UCSD-AML1 (cell line): ENCODE measurements around the gene TFDP1.

ENCODE experiments used
- DNase-seq: peaks from one replicate; lab custom pipeline; 2025; ENCODE audit not compliant: unreplicated experiment; lab: John Stamatoyannopoulos, UW

The TFDP1 gene

GRCh38 chr13:113644800-113645199 is 60.2 kb downstream of the TFDP1 start:
- no peak for DNase-seq

DNA sequence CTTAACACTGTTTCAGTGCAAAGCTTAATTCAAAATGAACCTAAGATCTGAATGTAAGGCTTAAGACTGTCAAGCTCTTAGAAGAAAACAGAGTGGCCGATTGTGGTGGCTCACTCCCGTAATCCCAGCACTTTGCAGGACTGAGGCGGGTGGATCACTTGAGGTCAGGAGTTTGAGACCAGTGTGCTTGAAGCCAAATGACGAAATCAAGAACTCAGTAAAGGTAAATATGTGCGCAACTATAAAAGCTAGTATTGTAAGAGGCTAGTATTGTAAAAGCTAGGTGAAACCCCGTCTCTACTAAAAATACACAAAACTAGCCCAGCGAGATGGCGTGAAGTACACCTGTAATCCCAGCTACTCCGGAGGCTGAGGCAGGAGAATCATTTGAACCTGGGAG is 60.8 kb downstream of the TFDP1 start:
- DNase-seq, result no peak

- DNase-seq, result no peak
Observed at GRCh38 chr13:113646376-113646775, 61.8 kb downstream of the TFDP1 start.

- DNase-seq, result no peak
Observed at GRCh38 chr13:113646921-113647340, 62.4 kb downstream of the TFDP1 start.

GRCh38 chr13:113647351-113648215 is 63.0 kb downstream of the TFDP1 start:
- DNase-seq, result no peak

GRCh38 chr13:113648216-113648610 is 63.7 kb downstream of the TFDP1 start:
- DNase-seq, result no peak

DNA sequence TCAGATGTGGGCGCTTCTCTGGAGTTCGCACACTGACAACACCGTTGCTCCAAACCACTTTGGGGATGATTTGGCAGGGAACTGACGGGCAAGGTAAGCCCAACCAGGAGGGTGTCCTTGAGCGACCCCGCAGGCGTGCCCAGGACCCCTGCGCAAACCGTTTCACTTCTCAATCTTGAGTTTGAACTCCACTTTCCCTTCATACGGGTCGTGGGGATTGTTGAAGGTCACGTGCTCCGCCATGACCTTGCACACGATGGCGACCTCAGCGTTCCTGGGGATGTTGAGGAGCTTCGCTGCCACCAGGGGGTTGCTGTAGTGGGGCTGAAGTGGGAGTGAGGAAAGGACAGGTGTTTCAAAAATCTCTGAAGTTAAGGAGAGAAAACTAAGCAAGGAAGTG is 64.7 kb downstream of the TFDP1 start:
- no peak for DNase-seq

DNA sequence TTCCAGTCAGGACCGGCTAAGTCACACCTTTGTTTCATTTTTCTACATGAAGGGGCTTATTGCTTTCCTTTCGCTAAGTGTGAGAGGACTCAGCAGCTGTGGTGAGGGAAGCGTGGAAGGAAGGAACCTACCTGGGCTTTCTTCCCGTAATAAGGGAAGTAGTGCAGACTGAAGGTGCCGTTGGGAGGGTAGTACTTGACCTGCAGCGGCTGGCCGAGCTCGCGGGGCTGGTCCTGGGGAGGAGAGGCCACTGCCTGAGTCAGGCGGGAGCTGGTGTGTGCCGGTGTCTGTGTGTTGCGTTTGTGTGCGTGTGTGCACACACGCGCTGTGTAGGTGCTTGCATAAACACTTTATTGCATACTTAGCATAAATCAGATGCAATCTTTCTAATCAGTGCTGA is 65.7 kb downstream of the TFDP1 start:
- no peak for DNase-seq

DNA sequence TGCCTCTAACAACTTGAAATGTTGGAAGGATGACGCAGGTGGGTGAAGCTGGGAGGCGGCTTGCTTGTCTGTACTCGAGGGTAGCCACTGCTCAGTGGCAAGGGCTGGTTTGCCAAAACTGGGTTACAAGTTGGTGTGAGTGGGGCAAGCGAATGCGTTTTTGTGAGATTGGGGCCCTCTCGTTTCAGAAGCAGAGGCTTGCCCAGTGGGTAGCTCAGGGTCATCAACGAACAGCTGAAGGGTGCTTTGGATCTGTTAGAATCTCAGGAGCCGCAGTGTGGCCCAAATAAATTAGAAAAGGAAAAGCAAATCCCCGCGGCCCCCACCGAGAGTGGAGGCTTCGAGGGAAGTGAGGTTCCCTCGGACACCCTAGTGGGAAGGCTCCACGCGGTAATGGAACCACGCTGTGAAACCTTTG is 66.2 kb downstream of the TFDP1 start:
- DNase-seq, result no peak

DNA sequence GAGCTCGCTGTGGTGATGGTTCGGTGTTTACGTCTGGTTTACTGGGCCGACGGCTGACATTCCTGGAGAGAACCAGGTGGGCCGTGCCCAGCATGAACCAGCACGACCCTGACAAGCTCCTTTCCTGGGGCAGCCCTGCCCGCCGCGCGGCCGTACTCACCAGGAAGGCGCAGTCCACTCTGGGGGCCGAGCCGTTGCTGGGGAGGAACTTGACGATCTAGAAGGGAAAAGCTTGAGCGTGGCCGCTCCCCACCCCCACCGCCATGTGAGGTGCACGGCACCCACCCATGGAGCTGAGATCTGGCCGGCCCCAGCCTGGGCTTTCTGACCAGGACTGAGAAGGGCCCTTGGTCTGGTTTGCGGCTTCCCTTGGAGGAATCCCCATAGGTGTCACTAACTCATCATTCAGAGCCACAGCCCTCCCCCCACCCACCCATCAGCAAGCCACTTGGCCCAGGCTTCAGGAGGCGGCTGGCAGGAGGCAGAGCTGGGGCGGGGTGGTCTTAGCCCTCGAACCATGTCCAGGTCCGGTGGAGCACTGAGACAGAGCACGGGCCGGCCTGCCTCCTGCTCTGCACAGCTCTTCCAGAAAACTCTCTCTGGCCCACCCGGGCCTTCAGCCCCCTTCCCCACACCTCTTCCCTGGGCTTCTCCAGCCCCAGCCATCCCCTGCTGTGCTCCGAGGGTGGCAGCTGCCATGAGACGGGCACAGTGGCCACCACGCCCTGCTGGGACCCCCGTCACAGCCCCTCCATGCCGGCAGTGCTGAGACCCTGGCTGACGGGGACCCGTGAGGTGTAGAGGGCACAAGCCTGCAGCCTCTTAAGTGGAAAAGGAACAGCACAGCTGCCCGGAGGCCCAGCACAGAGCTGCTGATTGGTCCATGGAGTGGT is 67.2 kb downstream of the TFDP1 start:
- DNase-seq, result no peak

DNA sequence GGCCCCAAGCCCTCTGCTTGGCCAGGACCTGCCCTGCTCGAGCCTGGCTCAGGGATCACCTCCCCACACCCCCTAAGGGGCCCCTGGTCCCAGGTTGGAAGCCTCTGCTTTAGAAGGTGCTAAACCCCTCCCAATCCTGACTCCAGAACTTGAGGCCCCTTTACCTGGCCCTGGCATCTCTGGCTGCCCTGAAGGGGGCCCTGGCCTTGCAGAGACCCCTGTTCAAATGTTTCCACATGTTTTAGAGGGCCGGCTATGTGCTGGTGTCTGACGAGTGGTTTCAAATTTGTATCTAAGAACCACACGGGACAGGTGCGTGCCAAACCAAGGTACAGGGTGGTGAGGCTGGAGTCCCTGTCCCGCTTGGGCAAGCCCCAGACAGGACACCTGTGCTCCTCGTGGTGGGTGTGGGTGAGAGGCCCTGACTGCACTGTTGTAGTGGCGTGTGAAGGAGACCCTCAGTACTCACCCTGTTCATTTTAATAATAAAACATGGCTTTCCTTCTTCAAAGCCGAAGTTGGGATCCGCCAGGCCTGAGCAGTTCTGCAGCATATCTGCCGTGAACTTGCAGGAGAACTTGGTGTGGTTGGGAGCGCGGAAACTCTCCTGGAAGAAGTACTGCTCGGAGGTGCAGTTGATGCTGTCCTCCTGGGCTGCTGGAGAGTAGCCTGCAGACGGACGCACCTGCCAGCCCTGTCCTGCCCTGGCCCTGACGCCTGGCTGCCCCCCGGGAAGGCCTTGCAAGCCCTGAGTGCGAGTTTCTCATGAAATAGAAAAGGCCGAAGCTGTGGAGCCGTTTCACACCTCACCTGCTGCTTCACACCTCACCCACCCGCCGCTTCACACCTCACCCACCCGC is 68.1 kb downstream of the TFDP1 start:
- no peak for DNase-seq

DNA sequence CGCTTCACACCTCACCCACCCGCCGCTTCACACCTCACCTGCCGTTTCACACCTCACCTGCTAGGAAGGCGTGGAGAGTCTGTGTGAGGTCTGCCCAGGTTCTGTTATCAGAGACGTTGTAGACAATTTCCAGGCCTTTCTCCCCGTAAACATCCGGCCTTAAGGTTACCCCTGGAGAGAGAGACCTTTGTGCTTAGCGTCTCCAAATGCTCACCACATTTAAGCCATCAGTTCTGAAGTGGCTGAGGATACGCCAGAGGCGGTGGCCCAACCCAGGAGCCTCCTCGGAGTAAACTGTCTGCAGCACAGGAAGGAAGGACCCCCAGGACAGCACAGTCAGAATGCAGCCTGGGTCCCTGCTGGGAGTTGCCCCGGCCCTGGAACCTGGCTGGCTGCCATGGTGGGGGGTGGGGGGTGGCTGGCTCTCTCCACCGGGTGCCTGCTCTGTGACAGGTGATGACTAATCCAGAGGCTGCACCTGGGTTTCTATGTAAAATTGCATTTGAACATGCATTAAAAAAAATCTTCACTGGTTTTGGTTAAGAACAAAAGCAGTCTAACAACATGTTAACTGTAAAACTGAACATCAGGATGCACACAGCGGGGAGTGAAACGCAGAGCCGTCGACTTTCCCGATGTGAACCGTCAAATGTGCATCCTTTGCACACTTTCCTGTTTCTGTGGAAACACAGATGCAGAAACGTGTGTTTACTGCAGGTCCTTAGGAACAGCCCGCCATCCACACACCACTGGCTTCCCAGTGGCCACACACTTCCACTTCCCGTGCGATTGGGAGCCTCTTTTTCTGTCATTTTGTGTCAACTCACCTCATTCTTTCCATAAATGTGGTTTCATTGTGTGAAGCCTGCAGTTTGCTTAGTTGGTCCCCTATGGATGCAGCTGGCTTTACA is 69.0 kb downstream of the TFDP1 start:
- no peak for DNase-seq

GRCh38 chr13:113654175-113654560 is 69.6 kb downstream of the TFDP1 start:
- no peak for DNase-seq

DNA sequence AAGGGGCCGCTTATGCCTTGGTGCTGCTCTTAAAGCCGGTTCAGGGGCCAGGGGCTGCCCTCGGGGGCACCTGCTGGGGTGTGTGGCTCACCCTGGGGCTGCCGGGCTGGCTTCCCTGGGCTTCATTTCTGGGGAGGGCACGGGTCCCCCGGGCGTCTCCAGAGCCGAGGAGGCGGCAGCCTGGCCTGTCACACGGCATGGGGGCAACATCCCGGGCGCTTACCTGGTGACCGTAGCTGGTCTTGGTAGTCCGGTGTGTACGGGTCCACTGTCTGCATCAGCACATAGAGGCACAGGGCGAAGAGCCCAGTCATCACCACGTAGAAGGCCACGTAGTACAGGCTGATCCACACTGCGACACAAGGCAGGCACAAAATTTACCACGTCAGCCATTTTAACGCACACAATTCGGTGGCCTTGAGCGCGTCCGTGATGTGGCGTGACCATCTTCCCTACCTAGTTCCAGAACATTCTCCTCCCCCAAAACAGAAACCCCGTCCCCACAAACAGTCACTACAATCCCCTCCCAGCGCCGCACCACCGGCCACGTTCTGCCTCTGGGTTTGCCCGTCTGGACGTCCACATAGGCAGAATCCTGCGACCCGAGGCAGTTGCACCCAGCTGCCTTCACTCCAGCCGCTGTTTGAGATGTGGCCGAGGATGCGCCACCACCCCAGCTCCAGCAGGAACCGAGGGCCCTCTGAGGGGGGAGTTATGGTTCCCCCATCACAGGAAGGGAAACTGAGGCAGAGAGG is 70.2 kb downstream of the TFDP1 start:
- DNase-seq, result no peak

- DNase-seq, result no peak
Observed at GRCh38 chr13:113655346-113656002, 70.9 kb downstream of the TFDP1 start.

DNA sequence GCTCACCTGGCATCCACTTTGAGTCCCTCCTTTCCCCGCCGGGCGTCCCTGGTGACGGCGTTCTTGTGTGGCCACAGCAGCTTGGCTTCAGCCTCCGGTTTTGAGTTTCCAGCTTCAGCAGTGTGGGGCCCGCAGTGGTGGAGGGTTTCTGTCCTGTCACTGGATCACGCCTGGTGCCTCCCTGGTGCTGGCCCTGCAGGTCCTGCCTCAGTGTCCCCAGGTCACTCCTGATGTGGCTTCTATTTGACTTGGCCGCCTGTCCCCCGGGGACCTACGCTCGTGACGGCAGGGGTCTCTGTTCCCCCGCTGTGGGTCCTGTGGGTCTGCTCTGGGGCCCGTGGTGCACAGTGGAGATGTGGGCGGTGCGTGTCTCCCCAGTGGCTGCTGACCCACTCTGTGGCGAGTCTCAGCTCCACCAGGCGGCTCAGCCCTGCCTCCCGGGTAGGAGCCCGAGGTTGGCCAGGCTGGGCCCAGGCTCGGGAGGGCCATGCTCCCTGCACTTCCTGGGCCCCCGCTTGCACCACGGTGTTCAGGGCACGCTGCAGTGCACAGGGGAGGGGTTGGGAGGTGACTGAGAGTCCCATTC is 71.5 kb downstream of the TFDP1 start:
- no peak for DNase-seq

DNA sequence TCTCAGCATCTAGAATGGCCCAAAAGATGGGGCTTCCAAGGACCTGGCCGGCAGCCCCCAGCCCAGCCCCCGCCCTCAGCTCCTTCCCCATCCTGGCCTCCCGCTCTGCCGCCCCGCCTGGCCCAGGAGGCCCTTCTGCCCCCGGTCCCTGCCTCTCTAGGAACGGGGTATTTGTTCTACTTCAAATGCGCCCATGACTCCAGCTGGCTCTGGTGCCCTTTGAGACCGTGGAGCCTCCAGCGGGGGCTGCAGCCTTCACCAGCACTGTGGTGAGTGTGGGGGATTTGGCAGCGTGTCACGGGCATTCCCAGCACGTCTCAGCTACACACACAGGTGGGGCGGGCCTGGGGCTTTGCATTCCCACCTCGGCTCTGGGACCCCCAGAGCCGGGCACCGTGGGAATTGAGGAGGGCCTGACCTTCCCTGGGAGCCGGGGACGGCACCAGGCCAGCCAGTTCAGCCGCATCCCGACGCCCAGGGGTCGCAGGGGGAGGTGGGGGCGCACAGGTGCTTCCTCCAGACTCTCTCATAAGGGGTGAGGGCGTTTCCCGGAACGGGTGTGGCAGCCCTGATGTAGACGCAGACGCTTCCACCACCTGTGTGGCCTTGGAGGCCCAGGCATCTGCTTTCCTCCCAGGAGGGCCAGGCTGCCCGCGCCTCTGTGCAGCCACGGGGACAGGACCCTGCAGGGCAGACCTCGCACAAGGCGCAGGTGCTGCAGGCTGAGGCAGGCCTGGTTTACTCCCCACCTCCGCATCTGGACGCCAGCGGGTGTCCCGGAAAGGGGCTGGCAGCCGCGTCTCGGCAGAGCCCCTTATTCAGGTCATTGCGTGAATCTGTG is 72.5 kb downstream of the TFDP1 start:
- no peak for DNase-seq
